HepG2 (cell line): Measurements from ENCODE around the gene JTB. TPM values are rescaled to one million over a fixed set of nuclear protein-coding genes. Genes with fewer than 3 reads are reported as not detected.

Experiments
- ATAC-seq: fragments of 200-7000 bp; cut with Tn5 transposase; 3 replicates; pipeline ENCODE4 v1.9.1; 2020; ENCODE audit warnings: mild to moderate bottlenecking, moderate library complexity
- BruUV-seq: library from RNA; stranded (reverse); fragments of 400-500 nt; replicated peaks from 2 replicates; lab custom pipeline; 2021; lab: Mats Ljungman, UMichigan
- CTCF ChIA-PET: fragments of 300-600 bp; formaldehyde crosslinking; extraction: SDS; loops from one replicate; lab custom pipeline; 2021; ENCODE audit warnings: low total read pairs, inconsistent platforms, low intra/inter-chr PET ratio; lab: Yijun Ruan, JAX
- POLR2A ChIA-PET: fragments of 350-600 bp; sonication (Branson Sonifier 250); formaldehyde crosslinking; loops from one replicate; lab custom pipeline; 2020; ENCODE audit warnings: antibody characterized with exemption, inconsistent platforms; lab: Yijun Ruan, JAX
- DNase-seq: peaks from one replicate; pipeline ENCODE4 v3.0.0-alpha.2; 2015; ENCODE audit warnings: low spot score
- FAIRE-seq: peaks from 3 replicates; lab custom pipeline; 2011; peaks lifted over from hg19 to GRCh38; lab: Jason Lieb, UNC
- H2AFZ ChIP-seq: one replicate; pipeline ENCODE4 v1.6.1; 2011; ENCODE audit warnings: low read length, inconsistent platforms
- H3K27ac ChIP-seq: fragments of 300-600 bp; 3 replicates; pipeline ENCODE4 v1.8.0; 2011; ENCODE audit warnings: mixed run types, mild to moderate bottlenecking, mixed read lengths, low read length, inconsistent platforms; ENCODE audit not compliant: insufficient read depth; ENCODE audit errors: extremely low read length
- H3K27me3 ChIP-seq, 2 experiments: fragments of 200-600 bp in 1 of 2; 2 replicates in 1 of 2; 3 replicates in 1 of 2; pipeline versions ENCODE4 v1.6.0 to v1.8.0; 2011; ENCODE audit warnings: low read length in 2 of 2, mild to moderate bottlenecking in 2 of 2, moderate library complexity in 2 of 2, inconsistent platforms in 1 of 2; ENCODE audit not compliant: insufficient read depth in 2 of 2, control insufficient read depth in 1 of 2
- H3K36me3 ChIP-seq, 2 experiments: fragments of 200-600 bp in 1 of 2; replicated peaks in 1 of 2; 2 replicates in 1 of 2; 3 replicates in 1 of 2; pipeline versions ENCODE4 v1.5.1 to v1.8.0; 2011; ENCODE audit warnings: low read length in 2 of 2, inconsistent platforms in 1 of 2; ENCODE audit not compliant: insufficient read depth in 2 of 2, control insufficient read depth in 1 of 2
- H3K4me1 ChIP-seq: 2 replicates; pipeline ENCODE4 v1.5.1; 2012; ENCODE audit warnings: low read length, inconsistent platforms; ENCODE audit not compliant: insufficient read depth
- H3K4me2 ChIP-seq: 2 replicates; pipeline ENCODE4 v1.6.0; 2011; ENCODE audit warnings: low read depth, low read length, inconsistent platforms
- H3K4me3 ChIP-seq, 3 experiments: fragments of 200-600 bp in 1 of 3; sonication (generic), shearing (Covaris generic) in 1 of 3; replicated peaks in 1 of 3; 2 replicates each; pipeline ENCODE4 v1.5.1; 2011 to 2016; ENCODE audit warnings: low read length in 3 of 3, inconsistent platforms in 2 of 3, low read depth in 2 of 3, mild to moderate bottlenecking in 2 of 3, control low read depth in 1 of 3, mixed read lengths in 1 of 3; ENCODE audit not compliant: insufficient read depth in 1 of 3
- H3K79me2 ChIP-seq: one replicate; pipeline ENCODE4 v1.6.1; 2011; ENCODE audit warnings: low read length, inconsistent platforms; ENCODE audit not compliant: insufficient read depth
- H3K9ac ChIP-seq: 2 replicates; pipeline ENCODE4 v1.6.0; 2011; ENCODE audit warnings: mild to moderate bottlenecking, low read depth, low read length, inconsistent platforms; ENCODE audit not compliant: insufficient read depth
- H3K9me3 ChIP-seq: 2 replicates; pipeline ENCODE4 v1.5.1; 2012; ENCODE audit warnings: mild to moderate bottlenecking, low read length
- H4K20me1 ChIP-seq: 2 replicates; pipeline ENCODE4 v1.6.0; 2011; ENCODE audit warnings: inconsistent platforms, mild to moderate bottlenecking, low read length, moderate library complexity; ENCODE audit not compliant: insufficient read depth
- AKAP8 ChIP-seq: sonication (generic); formaldehyde crosslinking; IDR thresholded peaks from 2 replicates; pipeline ENCODE4 v1.5.1; 2020; ENCODE audit warnings: mild to moderate bottlenecking, missing genetic modification reagents
- ATF1 ChIP-seq: IDR thresholded peaks from 2 replicates; pipeline ENCODE4 v1.6.1; 2016; ENCODE audit warnings: mild to moderate bottlenecking, control low read depth
- FOSL2 ChIP-seq: sonication (generic); formaldehyde crosslinking; IDR thresholded peaks from 2 replicates; pipeline ENCODE4 v1.4.0; 2020; ENCODE audit warnings: missing genetic modification reagents
- NCOA5 ChIP-seq: sonication (generic); formaldehyde crosslinking; IDR thresholded peaks from 2 replicates; pipeline ENCODE4 v1.4.0; 2020; ENCODE audit warnings: missing genetic modification reagents
- ZBTB38 ChIP-seq: sonication (generic); formaldehyde crosslinking; IDR thresholded peaks from 2 replicates; pipeline ENCODE4 v1.5.1; 2020; ENCODE audit warnings: mild to moderate bottlenecking, missing genetic modification reagents
- ZNF264 ChIP-seq: sonication (generic); formaldehyde crosslinking; IDR thresholded peaks from 2 replicates; pipeline ENCODE4 v1.4.0; 2020; ENCODE audit warnings: missing genetic modification reagents
- ZNF414 ChIP-seq: sonication (generic); formaldehyde crosslinking; IDR thresholded peaks from 2 replicates; pipeline ENCODE4 v1.5.0; 2020; ENCODE audit warnings: missing genetic modification reagents
- ZNF430 ChIP-seq: sonication (generic); formaldehyde crosslinking; IDR thresholded peaks from 2 replicates; pipeline ENCODE4 v1.9.0; 2021; ENCODE audit warnings: mild to moderate bottlenecking, missing genetic modification reagents
- ZNF687 ChIP-seq: sonication (generic); formaldehyde crosslinking; IDR thresholded peaks from 2 replicates; pipeline ENCODE4 v1.5.1; 2020; ENCODE audit warnings: mild to moderate bottlenecking, missing genetic modification reagents, moderate library complexity
- WGBS: methylation state at CpG from one replicate; pipeline ENCODE4 v1.1.6; 2017; ENCODE audit warnings: low lambda C conversion rate; 5-methylcytosine and 5-hydroxymethylcytosine counted together
- in situ Hi-C: cut with HindIII; loops from 2 replicates; pipeline ENCODE4 v1.10.0; 2017; ENCODE audit warnings: low pct_unique_long_range_greater_than_20kb; ENCODE audit not compliant: extremely low pct_ligation_motif_present
- intact Hi-C: fragments of 100-400 bp; cut with micrococcal nuclease; formaldehyde crosslinking; loops from one replicate; pipeline ENCODE4 v1.10.0; 2022; ENCODE audit not compliant: unreplicated experiment
- polyA plus RNA-seq, 8 experiments: library from polyadenylated mRNA; depleted of rRNA in 3 of 8; stranded (reverse) in 7 of 8; unstranded in 1 of 8; fragments of >200 nt; fragmentation: Illumina TruSeq in 4 of 8; extraction: Trizol in 4 of 8; gene quantifications; 2 replicates each; pipeline versions ENCODE4 v1.2.1 to v1.2.3, GENCODE V29; 2011 to 2016; ENCODE audit warnings: low read depth in 4 of 8, missing spikeins in 1 of 8, mixed read lengths in 1 of 8; ENCODE audit not compliant: insufficient read depth in 1 of 8
- total RNA-seq, 5 experiments: library from RNA; depleted of rRNA; stranded (reverse); fragments of >200 nt; fragmentation: Illumina TruSeq; extraction: Trizol; gene quantifications; 2 replicates each; pipeline ENCODE4 v1.2.3, GENCODE V29; 2016; ENCODE audit warnings: low read depth in 1 of 5
- TF ChIP-seq, protein P1 (sequence below): sonication (generic); formaldehyde crosslinking; IDR thresholded peaks from 2 replicates; pipeline ENCODE4 v1.4.0; 2020; ENCODE audit warnings: missing genetic modification reagents

The JTB gene
- total and polyA plus RNA-seq, 2 of the 13 experiments (the other 11 are each of a cell fraction or from before 2014, with no cell fraction given), result 96.7 to 99.2 TPM

- TF ChIP-seq FOSL2 (CRISPR knock-in tag) (peak; percentile 68), ZBTB38 (0 out of 2 replicates have a peak, but pooled peaks have one; percentile 37), ZNF414 (CRISPR knock-in tag) (0 out of 2 replicates have a peak, but pooled peaks have one; percentile 33), ZNF687 (CRISPR knock-in tag) (0 out of 2 replicates have a peak, but pooled peaks have one; percentile 4)
Observed at GRCh38 chr1:153985341-153985912, 8.0 kb upstream of the JTB start (continued).

- Histone ChIP-seq H3K79me2 (peaks cover 7% of the 10 kb centered on the region), H3K4me2 (no peak overlapping the region), H3K4me1 (peaks cover 16% of the 10 kb centered on the region), H3K4me3 (no peak overlapping the region), H3K9me3 (no peaks in the 10 kb centered on the region), H2AFZ (no peak overlapping the region), H3K36me3 (no peaks in the 10 kb centered on the region; a peak in 1 of 5 replicates), H3K27ac (no peak overlapping the region), H3K27me3 (no peaks in the 10 kb centered on the region; a peak in 1 of 5 replicates), H3K9ac (no peak overlapping the region), H4K20me1 (no peaks in the 10 kb centered on the region)
- TF ChIP-seq, protein P1, sequence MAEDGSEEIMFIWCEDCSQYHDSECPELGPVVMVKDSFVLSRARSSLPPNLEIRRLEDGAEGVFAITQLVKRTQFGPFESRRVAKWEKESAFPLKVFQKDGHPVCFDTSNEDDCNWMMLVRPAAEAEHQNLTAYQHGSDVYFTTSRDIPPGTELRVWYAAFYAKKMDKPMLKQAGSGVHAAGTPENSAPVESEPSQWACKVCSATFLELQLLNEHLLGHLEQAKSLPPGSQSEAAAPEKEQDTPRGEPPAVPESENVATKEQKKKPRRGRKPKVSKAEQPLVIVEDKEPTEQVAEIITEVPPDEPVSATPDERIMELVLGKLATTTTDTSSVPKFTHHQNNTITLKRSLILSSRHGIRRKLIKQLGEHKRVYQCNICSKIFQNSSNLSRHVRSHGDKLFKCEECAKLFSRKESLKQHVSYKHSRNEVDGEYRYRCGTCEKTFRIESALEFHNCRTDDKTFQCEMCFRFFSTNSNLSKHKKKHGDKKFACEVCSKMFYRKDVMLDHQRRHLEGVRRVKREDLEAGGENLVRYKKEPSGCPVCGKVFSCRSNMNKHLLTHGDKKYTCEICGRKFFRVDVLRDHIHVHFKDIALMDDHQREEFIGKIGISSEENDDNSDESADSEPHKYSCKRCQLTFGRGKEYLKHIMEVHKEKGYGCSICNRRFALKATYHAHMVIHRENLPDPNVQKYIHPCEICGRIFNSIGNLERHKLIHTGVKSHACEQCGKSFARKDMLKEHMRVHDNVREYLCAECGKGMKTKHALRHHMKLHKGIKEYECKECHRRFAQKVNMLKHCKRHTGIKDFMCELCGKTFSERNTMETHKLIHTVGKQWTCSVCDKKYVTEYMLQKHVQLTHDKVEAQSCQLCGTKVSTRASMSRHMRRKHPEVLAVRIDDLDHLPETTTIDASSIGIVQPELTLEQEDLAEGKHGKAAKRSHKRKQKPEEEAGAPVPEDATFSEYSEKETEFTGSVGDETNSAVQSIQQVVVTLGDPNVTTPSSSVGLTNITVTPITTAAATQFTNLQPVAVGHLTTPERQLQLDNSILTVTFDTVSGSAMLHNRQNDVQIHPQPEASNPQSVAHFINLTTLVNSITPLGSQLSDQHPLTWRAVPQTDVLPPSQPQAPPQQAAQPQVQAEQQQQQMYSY (CRISPR knock-in tag), result no peak
- TF ChIP-seq NCOA5, result no peak
- TF ChIP-seq ZNF264 (CRISPR knock-in tag), result no peak
- no peak for TF ChIP-seq ATF1
- TF ChIP-seq ZNF430 (CRISPR knock-in tag), result no peak
- TF ChIP-seq AKAP8, result no peak
- intact Hi-C loops (no loop called here), in situ Hi-C loops (loop anchor here (10.0 kb wide), 1 partner anchor 300 kb away; no protein-coding TSS in a partner anchor)
- WGBS, result 92% methylated on average over 6 of the region's 6 CpGs
- no peak for ATAC-seq
- POLR2A ChIA-PET, result interaction anchor here (0.9 to 7.5 kb wide), 4 partner anchors 17 to 216 kb away, joined by 3 to 92 read pairs (median 10); partner anchors contain the start of genes CREB3L4, DENND4B and SLC39A1
- FAIRE-seq, result no peak
- no peak for DNase-seq
- no TSS peak for BruUV-seq
- CTCF ChIA-PET, result no interaction called here
Observed at GRCh38 chr1:153984123-153984894, 6.8 kb upstream of the JTB start.
